CD14-positive monocyte (primary cell): ENCODE results near the gene MACC1. TPM values are rescaled to one million over a fixed set of nuclear protein-coding genes. Genes with fewer than 3 reads are reported as not detected.
A peak's percentile ranks its signal among the peaks of the same experiment; 100 is the strongest.

Source experiments
- DNase-seq, 3 donors: peaks; one replicate each; pipeline ENCODE4 v3.0.0-alpha.2; 2011 to 2022
- H2AFZ ChIP-seq: 2 replicates; pipeline ENCODE4 v1.6.0; 2012; ENCODE audit warnings: mild to moderate bottlenecking, low read depth, low read length, inconsistent platforms; ENCODE audit not compliant: insufficient read depth, poor library complexity, severe bottlenecking
- H3K27ac ChIP-seq, 2 donors: 1 replicate in 1 of 2; 2 replicates in 1 of 2; pipeline ENCODE4 v1.5.1; 2012 to 2013; ENCODE audit warnings: low read length in 2 of 2, control low read depth in 1 of 2, inconsistent platforms in 1 of 2, low read depth in 1 of 2, mild to moderate bottlenecking in 1 of 2
- H3K27me3 ChIP-seq, 2 donors: one replicate each; pipeline versions ENCODE4 v1.6.0 to v1.6.1; 2011 to 2013; ENCODE audit warnings: low read length in 2 of 2; ENCODE audit not compliant: control insufficient read depth in 2 of 2, insufficient read depth in 2 of 2
- H3K36me3 ChIP-seq, 2 donors: replicated peaks in 1 of 2; 1 replicate in 1 of 2; 2 replicates in 1 of 2; pipeline versions ENCODE4 v1.5.1 to v1.6.1; 2012 to 2013; ENCODE audit warnings: low read length in 2 of 2, control low read depth in 1 of 2, inconsistent platforms in 1 of 2, mild to moderate bottlenecking in 1 of 2; ENCODE audit not compliant: insufficient read depth in 2 of 2, control insufficient read depth in 1 of 2
- H3K4me1 ChIP-seq, 2 donors: 1 replicate in 1 of 2; 2 replicates in 1 of 2; pipeline versions ENCODE4 v1.5.1 to v1.6.1; 2012 to 2013; ENCODE audit warnings: low read length in 2 of 2, control low read depth in 1 of 2, inconsistent platforms in 1 of 2, mild to moderate bottlenecking in 1 of 2, moderate library complexity in 1 of 2; ENCODE audit not compliant: insufficient read depth in 2 of 2, control insufficient read depth in 1 of 2
- H3K4me2 ChIP-seq: replicated peaks from 2 replicates; pipeline ENCODE3; 2012; ENCODE audit warnings: low read length, moderate library complexity, mild to moderate bottlenecking; ENCODE audit not compliant: poor library complexity, severe bottlenecking; ENCODE audit errors: extremely low read depth
- H3K4me3 ChIP-seq, 3 experiments: fragments of 200-600 bp in 1 of 3; sonication (generic) in 1 of 3; replicated peaks in 1 of 3; 1 replicate in 2 of 3; 2 replicates in 1 of 3; pipeline ENCODE4 v1.5.1; 2011 to 2013; ENCODE audit warnings: low read length in 3 of 3, mild to moderate bottlenecking in 3 of 3, control low read depth in 2 of 3, low read depth in 2 of 3, inconsistent platforms in 1 of 3, moderate library complexity in 1 of 3
- H3K79me2 ChIP-seq: 2 replicates; pipeline ENCODE4 v1.6.0; 2012; ENCODE audit warnings: mild to moderate bottlenecking, control low read depth, inconsistent platforms, low read length, moderate library complexity; ENCODE audit not compliant: insufficient read depth
- H3K9ac ChIP-seq: 2 replicates; pipeline ENCODE4 v1.6.0; 2017; ENCODE audit warnings: low read length, mild to moderate bottlenecking; ENCODE audit not compliant: insufficient read depth, poor library complexity, severe bottlenecking
- H3K9me3 ChIP-seq, 2 donors: replicated peaks in 1 of 2; 1 replicate in 1 of 2; 2 replicates in 1 of 2; pipeline versions ENCODE4 v1.5.1 to v1.6.1; 2012 to 2013; ENCODE audit warnings: low read length in 2 of 2, control low read depth in 1 of 2; ENCODE audit not compliant: control insufficient read depth in 1 of 2, insufficient read depth in 1 of 2
- H4K20me1 ChIP-seq: 2 replicates; pipeline ENCODE4 v1.6.0; 2012; ENCODE audit warnings: mild to moderate bottlenecking, low read length, control low read depth, moderate library complexity; ENCODE audit not compliant: insufficient read depth
- H3K27ac Mint-ChIP-seq, 7 donors: one replicate each; pipeline ENCODE4 v1.8.0; 2020; ENCODE audit warnings: mild to moderate bottlenecking in 7 of 7, mixed read lengths in 7 of 7, moderate library complexity in 6 of 7, inconsistent platforms in 2 of 7
- H3K27me3 Mint-ChIP-seq, 3 donors: one replicate each; pipeline ENCODE4 v1.8.0; 2021 to 2022; ENCODE audit warnings: low read depth in 3 of 3, mild to moderate bottlenecking in 3 of 3, mixed read lengths in 3 of 3, moderate library complexity in 3 of 3, inconsistent platforms in 1 of 3
- H3K36me3 Mint-ChIP-seq, 2 donors: one replicate each; pipeline ENCODE4 v1.8.0; 2020; ENCODE audit warnings: mixed read lengths in 2 of 2, inconsistent platforms in 1 of 2, mild to moderate bottlenecking in 1 of 2
- H3K4me1 Mint-ChIP-seq: one replicate; pipeline ENCODE4 v1.8.0; 2020; ENCODE audit warnings: mild to moderate bottlenecking, mixed read lengths
- H3K4me3 Mint-ChIP-seq, 2 donors: one replicate each; pipeline ENCODE4 v1.8.0; 2020; ENCODE audit warnings: mild to moderate bottlenecking in 2 of 2, mixed read lengths in 2 of 2, moderate library complexity in 1 of 2
- H3K9me3 Mint-ChIP-seq, 7 donors: one replicate each; pipeline ENCODE4 v1.8.0; 2020 to 2022; ENCODE audit warnings: mixed read lengths in 7 of 7, mild to moderate bottlenecking in 6 of 7, moderate library complexity in 6 of 7, inconsistent platforms in 2 of 7
- WGBS: methylation state at CpG from one replicate; pipeline ENCODE4 v1.1.5; 2013; ENCODE audit warnings: missing lambda C conversion rate; ENCODE audit not compliant: insufficient coverage; 5-methylcytosine and 5-hydroxymethylcytosine counted together
- intact Hi-C, 2 donors: fragments of 100-400 bp; cut with micrococcal nuclease; formaldehyde crosslinking; loops; one replicate each; pipeline versions ENCODE4 v1.15.0 to v1.15.1; 2023
- polyA plus RNA-seq, 3 donors: library from polyadenylated mRNA; depleted of rRNA in 1 of 3; unstranded in 2 of 3; stranded (reverse) in 1 of 3; fragments of 300-500 nt in 2 of 3; fragments of >200 nt in 1 of 3; fragmentation: Illumina TruSeq in 2 of 3; gene quantifications; 1 replicate in 2 of 3; 2 replicates in 1 of 3; pipeline ENCODE4 v1.2.3, GENCODE V29; 2012 to 2021
- TF ChIP-seq, protein P1 (sequence below): fragments of 200-600 bp; IDR thresholded peaks from one replicate; pipeline ENCODE4 v1.8.0; 2022; ENCODE audit warnings: antibody characterized with exemption, mild to moderate bottlenecking

Gene MACC1
- polyA plus RNA-seq, 3 donors, result not detected

DNA sequence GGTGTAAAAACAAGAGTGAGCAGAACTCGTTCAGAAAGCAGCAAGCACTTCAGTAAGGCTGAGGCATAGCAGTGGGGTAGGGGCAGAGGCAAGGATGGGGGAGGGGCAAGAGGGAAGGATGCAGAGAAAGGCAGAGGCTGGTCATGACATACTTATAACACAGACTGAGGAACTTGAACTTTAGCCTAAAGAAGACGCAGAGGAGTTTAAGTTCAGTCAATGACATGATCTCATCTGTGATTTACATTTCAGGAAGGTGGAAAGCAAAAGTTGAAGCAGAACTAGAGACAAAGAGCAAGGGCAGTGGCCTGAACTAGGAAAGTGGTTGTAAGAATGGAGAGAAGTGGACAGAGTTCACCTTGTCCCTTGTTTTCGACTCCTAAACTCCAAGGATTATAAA, 15.8 kb downstream of the MACC1 start:
- intact Hi-C loops, result loop anchor here in 1 of 2 donors (2.0 to 10.0 kb wide), 5 partner anchors 17 to 393 kb away; no protein-coding TSS in a partner anchor
- peak; percentile 66 to 82 (median 74) for DNase-seq

GRCh38 chr7:20200971-20201370, 16.2 kb downstream of the MACC1 start:
- Histone ChIP-seq H3K9ac (no peak overlapping the region), H3K36me3 (no peaks in the 10 kb centered on the region), H4K20me1 (no peaks in the 10 kb centered on the region), H3K9me3 (no peaks in the 10 kb centered on the region), H3K27me3 (no peaks in the 10 kb centered on the region), H3K4me2 (peak overlapping the region; percentile 29), H3K79me2 (no peaks in the 10 kb centered on the region), H3K27ac (peak overlapping the region; percentile 36 to 86), H2AFZ (no peak overlapping the region), H3K4me1 (peaks cover 26 to 40% of the 10 kb centered on the region in 2 donors), H3K4me3 (no peak overlapping the region)
- Mint-ChIP-seq H3K27ac (peak overlapping the region; percentile 83 to 97 (median 94)), H3K4me3 (peak overlapping the region in 1 of 2 donors; percentile 21), H3K9me3 (peaks cover 0 to 4% (median 0%) of the 10 kb centered on the region in 7 donors), H3K36me3 (no peaks in the 10 kb centered on the region), H3K27me3 (peaks cover 0 to 2% (median 0%) of the 10 kb centered on the region in 3 donors), H3K4me1 (peaks cover 33% of the 10 kb centered on the region)
- TF ChIP-seq, protein P1, sequence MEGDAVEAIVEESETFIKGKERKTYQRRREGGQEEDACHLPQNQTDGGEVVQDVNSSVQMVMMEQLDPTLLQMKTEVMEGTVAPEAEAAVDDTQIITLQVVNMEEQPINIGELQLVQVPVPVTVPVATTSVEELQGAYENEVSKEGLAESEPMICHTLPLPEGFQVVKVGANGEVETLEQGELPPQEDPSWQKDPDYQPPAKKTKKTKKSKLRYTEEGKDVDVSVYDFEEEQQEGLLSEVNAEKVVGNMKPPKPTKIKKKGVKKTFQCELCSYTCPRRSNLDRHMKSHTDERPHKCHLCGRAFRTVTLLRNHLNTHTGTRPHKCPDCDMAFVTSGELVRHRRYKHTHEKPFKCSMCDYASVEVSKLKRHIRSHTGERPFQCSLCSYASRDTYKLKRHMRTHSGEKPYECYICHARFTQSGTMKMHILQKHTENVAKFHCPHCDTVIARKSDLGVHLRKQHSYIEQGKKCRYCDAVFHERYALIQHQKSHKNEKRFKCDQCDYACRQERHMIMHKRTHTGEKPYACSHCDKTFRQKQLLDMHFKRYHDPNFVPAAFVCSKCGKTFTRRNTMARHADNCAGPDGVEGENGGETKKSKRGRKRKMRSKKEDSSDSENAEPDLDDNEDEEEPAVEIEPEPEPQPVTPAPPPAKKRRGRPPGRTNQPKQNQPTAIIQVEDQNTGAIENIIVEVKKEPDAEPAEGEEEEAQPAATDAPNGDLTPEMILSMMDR, result no peak
- DNase-seq, result peak; percentile 54 to 69 (median 55)
- intact Hi-C loops, result loop anchor here in 1 of 2 donors (2.0 to 10.0 kb wide), 5 partner anchors 18 to 394 kb away; no protein-coding TSS in a partner anchor

More for the DNA sequence above, 15.8 kb downstream of the MACC1 start:
- peaks cover 0 to 4% (median 0%) of the 10 kb centered on the region in 7 donors for H3K9me3 Mint-ChIP-seq
- H3K4me3 Mint-ChIP-seq, result peak overlapping the region in 1 of 2 donors; percentile 21
- H3K27ac Mint-ChIP-seq, result peak overlapping the region; percentile 83 to 97 (median 94)
- Histone ChIP-seq H3K9ac (no peak overlapping the region), H3K4me2 (peak overlapping the region; percentile 29), H3K27me3 (no peaks in the 10 kb centered on the region), H2AFZ (no peak overlapping the region), H3K27ac (peak overlapping the region; percentile 36 to 86), H3K4me3 (no peak overlapping the region), H4K20me1 (no peaks in the 10 kb centered on the region), H3K36me3 (no peaks in the 10 kb centered on the region), H3K4me1 (peaks cover 26 to 40% of the 10 kb centered on the region in 2 donors), H3K9me3 (no peaks in the 10 kb centered on the region), H3K79me2 (no peaks in the 10 kb centered on the region)
- peaks cover 33% of the 10 kb centered on the region for H3K4me1 Mint-ChIP-seq
- H3K27me3 Mint-ChIP-seq, result peaks cover 0 to 2% (median 0%) of the 10 kb centered on the region in 3 donors
- 32% methylated on average over 3 of the region's 3 CpGs for WGBS
- H3K36me3 Mint-ChIP-seq, result no peaks in the 10 kb centered on the region
- TF ChIP-seq, protein P1, result no peak
